C1 segment of cervical spinal cord (tissue), 14 donors: Measurements from ENCODE around the gene OVCH1.
"Not testable (repeated sequence)": the region's sequence is repeated elsewhere in the genome, so short reads cannot be mapped to it uniquely, and the experiment has no call there.

Source experiments
- DNase-seq, 14 donors: peaks; one replicate each; lab custom pipeline; 2025; lab: John Stamatoyannopoulos, UW

OVCH1 gene

DNA sequence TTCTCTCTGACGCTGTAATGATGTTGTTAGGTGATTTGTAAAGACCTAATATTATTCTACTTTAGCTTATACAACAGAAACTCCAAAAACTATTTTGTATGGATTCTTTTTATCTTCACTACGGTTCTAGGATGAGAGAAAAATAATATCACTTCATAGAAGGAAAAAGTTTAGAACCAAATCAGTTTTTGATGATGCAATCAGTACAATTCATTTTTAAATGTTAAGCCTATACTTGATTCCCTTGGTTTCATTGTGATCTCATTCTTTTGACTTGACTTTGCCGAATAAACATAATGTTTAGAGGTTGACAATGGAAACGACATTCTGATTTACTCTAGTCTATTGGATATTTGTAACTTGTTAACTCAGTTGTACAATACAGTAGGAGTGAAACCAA, 91.9 kb downstream of the OVCH1 start:
- no peak for DNase-seq

DNA sequence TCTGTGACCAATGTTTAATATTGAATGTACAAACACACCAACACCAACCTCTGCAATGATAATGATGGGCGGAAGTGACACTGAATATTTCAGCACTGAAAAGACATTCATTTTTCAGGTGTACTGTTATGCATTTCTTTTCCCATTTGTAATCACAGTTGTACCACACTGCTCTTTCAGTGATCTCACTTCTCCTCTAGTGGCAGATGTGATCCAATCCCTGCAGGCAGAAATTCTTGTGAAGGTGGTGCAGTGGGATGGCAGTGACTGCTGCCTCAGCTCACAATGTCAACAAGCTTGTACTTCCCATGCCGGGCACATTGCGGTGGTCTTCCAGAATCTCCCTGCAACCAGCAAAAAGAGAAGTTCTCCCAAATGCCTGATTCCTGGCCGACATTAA, 93.5 kb downstream of the OVCH1 start:
- no peak for DNase-seq

DNA sequence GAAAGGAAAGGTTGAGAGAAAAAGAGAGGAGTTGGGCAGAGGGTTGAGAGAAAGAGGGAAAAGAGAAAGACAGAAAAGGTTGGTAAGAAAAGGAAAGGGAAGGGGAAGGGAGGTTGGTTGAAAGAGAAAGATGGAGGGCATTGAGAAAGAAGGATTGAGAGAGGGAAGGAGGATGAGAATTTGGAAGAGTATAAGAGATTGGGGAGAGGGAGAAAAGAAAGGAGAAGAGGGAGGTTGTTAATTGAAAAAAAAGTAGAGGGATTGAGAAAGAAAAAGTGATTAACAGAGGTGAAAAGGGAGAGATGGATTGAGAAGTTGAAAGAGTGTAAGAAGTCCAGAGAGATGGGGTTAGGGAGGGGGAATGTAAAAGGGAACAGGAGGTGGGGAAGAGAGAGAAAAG, 95.0 kb downstream of the OVCH1 start:
- no peak for DNase-seq

DNA sequence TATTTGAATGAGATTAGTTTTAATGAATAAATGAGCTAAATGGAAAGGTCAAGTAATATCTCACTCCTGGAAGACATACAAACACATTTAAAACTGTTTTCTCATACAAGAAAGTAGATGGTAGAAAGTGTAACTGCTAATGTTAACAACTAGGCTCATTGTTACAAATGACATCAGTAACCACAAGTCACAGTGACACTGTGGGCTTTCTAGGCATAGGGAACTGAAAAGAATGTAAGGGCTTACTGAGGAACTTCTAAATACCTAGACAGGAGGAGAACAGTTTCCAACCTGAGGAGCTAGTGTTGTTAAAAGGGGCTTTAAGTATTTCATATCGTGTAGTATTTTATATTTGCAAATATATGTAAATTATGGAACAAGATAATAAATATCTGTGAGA, 99.0 kb downstream of the OVCH1 start:
- no peak for DNase-seq

DNA sequence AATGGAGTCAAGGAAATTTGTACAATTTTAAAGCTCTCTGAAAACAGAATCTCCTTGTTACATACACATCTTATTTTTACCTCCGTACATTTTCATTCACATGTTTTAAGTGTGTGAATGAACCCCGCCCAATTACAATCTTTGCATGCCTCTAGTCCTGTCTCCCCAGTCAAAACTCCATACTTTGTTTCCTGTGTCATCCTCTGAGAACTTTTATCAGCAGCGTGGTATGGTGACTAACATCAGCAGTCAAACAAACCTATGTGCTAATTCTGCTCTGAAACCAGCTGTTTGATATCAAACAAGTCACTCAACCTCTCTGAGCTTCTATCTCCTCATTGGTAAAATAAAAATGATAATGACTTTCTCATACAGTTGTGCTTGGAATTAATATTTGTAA, 100.7 kb downstream of the OVCH1 start:
- DNase-seq = no peak

DNA sequence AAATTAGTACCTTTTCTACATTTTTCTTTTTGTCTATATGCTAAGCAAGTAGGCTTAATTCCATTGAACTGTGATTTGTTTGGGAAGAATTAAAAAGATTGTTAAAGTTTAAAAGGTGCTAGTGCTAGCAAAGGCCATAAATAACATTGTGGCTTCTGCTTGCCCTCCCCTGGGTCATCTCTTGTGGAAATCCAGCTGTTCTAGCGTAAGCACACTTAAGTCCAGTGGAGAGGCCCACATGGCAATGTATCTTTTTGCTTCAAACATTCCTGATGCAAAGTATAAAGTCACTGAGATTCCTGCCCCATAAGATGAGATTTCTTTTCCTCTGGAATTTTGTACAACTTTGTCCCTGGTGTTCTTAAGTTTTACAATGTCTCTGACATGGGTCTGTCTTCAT, 102.1 kb downstream of the OVCH1 start:
- no peak for DNase-seq

DNA sequence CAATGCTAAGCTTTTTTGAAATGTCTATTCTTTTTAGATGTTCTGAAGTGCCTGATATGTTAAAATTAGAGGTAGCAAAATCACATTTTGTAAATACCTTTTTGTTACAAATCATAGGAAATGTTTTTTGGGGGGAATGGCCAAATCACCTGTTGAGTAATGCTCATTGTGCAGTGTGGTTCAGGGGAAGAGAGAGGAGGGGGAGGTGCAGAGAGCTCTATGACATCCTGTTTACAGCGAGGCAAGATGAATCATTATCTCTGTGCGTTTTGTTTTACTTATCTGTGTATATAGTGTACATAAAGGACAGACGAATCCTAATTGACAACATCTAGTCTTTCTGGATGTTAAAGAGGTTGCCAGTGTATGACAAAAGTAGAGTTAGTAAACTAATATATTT, 107.1 kb downstream of the OVCH1 start:
- DNase-seq = not testable (repeated sequence)

DNA sequence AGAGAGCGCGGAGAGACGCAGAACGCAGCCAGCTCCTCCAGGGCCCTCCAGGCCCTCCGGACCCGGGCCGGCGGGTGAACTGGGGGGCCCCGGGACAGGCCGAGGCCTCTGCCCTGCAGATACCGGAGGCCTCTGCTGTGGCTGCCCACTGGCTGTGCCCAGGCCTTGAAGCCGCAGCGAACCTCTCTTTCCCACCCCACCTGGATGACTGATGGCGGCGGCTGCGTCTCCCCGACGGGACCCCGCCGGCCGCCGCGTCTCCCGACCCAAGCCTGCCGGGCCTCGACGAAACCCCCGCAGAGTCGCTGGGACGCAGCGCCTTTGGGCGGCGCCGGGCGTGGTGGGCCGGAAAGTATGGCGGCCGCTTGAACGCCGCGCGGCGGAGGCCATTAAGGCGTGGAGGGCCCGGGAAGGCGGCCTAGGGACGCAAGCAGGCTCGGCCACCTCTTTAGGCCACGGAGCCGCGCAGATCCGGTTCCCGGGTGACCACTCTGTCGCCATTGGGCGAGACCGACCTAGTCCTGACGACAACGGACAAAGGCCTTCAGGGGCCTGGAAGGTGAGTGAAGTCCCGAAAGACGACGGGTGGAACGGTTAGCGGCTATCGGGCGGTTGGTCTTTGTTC, 108.1 kb downstream of the OVCH1 start:
- no peak for DNase-seq

DNA sequence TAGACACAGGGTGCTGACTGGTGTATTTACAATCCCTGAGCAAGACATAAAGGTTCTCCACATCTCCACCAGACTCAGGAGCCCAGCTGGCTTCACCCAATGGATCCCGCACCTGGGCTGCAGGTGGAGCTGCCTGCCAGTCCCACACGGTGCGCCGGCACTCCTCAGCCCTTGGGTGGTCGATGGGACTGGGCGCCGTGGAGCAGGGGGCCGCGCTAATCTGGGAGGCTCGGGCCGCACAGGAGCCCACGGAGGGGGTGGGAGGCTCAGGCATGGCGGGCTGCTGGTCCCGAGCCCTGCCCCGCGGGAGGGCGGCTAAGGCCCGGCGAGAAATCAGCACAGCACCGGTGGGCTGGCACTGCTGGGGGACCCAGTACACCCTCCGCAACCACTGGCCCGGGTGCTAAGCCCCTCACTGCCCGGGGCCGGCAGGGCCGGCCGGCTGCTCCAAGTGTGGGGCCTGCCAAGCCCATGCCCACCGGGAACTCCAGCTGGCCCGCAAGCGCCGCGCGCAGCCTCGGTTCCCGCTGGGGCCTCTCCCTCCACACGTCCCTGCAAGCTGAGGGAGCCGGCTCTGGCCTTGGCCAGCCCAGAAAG, 111.3 kb downstream of the OVCH1 start:
- DNase-seq = not testable (repeated sequence)

DNA sequence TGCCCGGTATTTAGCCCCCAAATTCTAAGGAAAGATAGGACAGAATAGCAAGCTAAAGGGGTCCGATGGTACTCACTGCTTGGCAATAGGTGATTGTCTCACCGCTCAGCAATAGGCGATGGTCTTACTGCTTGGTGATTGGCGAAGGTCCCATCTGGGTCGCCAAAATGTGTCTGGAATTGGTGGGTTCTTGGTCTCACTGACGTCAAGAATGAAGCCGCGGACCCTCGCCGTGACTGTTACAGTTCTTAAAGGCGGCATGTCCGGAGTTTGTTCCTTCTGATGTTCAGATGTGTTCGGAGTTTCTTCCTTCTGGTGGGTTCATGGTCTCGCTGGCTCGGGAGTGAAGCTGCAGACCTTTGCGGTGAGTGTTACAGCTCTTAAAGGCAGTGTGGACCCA, 112.3 kb downstream of the OVCH1 start:
- not testable (repeated sequence) for DNase-seq

DNA sequence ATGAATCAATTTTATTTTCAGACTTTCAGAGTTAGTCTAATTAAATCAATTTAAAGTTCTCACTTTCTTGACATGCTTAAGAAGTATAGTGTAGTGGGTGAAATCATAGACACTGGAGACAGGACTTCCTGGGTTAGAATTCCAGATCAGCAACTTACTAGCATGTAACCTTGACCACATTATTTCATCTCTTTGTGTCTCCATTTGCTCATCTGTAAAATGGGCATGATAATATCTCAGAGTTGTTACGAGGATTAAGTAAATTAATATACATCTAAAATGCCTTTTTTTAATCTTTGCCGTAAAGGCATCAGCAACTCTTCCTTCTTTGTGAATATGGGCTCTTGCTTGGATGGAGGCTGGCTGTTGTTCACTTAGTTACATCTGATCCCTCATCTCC, 115.2 kb downstream of the OVCH1 start:
- no peak for DNase-seq

DNA sequence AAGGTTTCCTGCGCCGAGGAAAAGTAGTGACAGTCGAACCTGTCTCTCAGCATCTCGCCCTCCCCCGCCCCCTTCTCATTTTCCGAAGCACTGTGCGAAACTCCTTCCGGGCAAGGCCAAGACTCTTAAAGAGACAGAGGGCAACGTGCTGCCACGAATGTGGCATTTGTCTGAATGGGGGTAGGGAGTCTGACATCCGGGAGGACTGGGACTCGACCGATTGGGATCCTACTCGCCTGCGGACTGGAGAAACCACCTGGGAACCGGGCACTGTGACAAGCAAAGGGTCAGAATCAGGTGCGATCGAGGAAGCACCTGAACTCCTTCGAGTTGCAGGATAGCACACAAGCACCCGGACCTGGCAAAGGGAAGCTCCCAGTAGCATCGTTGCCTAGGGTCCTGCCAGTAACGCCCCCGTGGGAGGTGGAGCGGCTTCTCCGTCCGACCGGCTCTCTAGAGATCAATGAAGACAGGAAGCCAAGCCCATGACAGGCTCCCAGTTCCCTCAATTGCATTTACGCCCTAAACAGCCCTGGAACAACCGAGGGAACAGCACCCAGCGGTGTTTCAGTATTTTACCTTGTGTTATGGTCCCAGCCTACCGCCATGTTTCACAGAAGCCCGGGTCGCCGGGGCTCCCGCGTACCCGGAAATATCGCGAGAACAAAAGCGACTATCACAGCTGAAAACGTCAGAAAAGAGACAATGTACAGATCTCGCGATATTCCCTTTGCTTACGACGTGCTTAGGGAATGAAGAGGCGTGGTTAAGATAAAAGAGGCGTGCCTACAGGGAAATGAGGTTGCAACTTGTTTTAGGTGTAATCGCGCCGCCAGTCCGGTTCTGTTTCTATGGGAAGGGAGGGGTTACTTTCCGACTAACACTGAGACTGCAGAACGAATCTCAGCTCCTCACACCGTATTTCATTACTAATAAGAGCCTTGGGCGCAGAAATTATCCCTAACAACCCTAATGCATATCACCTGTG, 116.7 kb downstream of the OVCH1 start, which contains the start of gene ERGIC2:
ERGIC2 (minus strand) TSS at position 637 of the 988 bp plus-strand sequence. CDS start 9,539 bp downstream, outside the sequence.
- peak; percentile 6 to 98 (median 79) for DNase-seq
